ENCODE data around the gene DCANP1. TPM values are rescaled to one million over a fixed set of nuclear protein-coding genes. Genes with fewer than 3 reads are reported as not detected.

DCANP1 gene, protein sequence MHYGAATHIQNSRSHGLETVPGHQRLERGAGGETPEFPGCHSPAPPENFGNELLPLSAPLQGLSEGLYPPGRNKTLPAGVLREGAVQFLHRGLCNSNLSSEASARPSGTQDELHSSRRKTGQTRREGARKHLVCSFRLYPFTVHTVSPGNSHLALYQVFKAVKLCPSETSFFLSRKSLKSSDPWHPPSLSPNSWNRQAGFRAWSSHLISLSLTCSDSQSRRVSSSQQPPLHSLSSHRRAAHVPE
- total RNA-seq: not detected in 2 replicates

GRCh38 chr5:135447298-135447929 lies at the start of gene DCANP1:
DCANP1 (minus strand) TSS chr5:135447348; CDS start chr5:135447108, 240 bp downstream.

GRCh38 chr5:135452321-135453030 lies 5.3 kb upstream of the DCANP1 start, which contains the start of gene TIFAB:
TIFAB (minus strand) TSS chr5:135452351; CDS start chr5:135449939, 2,412 bp downstream.

GRCh38 chr5:135398855-135399793 lies 48.0 kb downstream of the DCANP1 start, which contains the start of gene MACROH2A1:
MACROH2A1 (minus strand) TSS chr5:135399231; CDS start chr5:135389093, 10,138 bp downstream.

Other genes starting within 250 kb of the DCANP1 start
- 139 and 170 TPM in 2 replicates for gene MACROH2A1, start 48.1 kb downstream of the DCANP1 start, total RNA-seq
- gene TIFAB, start 5.0 kb upstream of the DCANP1 start, total RNA-seq: not detected in 2 replicates
- gene NEUROG1, start 88.6 kb upstream of the DCANP1 start, total RNA-seq: not detected in 2 replicates
- not detected in 2 replicates for gene CXCL14, start 131.6 kb upstream of the DCANP1 start, total RNA-seq